Endothelial cell of umbilical vein (primary cell): Measurements from ENCODE around the gene EYS.

Experiments used
- EZH2 ChIP-seq: IDR thresholded peaks from 2 replicates; pipeline ENCODE4 v1.6.1; 2012; ENCODE audit warnings: borderline replicate concordance, low read depth, mild to moderate bottlenecking, moderate library complexity, low read length, inconsistent platforms; ENCODE audit not compliant: severe bottlenecking
- POLR2A ChIP-seq: IDR thresholded peaks from 2 replicates; pipeline ENCODE4 v1.6.1; 2012; ENCODE audit warnings: low read depth, mild to moderate bottlenecking, control low read depth, low read length

DNA sequence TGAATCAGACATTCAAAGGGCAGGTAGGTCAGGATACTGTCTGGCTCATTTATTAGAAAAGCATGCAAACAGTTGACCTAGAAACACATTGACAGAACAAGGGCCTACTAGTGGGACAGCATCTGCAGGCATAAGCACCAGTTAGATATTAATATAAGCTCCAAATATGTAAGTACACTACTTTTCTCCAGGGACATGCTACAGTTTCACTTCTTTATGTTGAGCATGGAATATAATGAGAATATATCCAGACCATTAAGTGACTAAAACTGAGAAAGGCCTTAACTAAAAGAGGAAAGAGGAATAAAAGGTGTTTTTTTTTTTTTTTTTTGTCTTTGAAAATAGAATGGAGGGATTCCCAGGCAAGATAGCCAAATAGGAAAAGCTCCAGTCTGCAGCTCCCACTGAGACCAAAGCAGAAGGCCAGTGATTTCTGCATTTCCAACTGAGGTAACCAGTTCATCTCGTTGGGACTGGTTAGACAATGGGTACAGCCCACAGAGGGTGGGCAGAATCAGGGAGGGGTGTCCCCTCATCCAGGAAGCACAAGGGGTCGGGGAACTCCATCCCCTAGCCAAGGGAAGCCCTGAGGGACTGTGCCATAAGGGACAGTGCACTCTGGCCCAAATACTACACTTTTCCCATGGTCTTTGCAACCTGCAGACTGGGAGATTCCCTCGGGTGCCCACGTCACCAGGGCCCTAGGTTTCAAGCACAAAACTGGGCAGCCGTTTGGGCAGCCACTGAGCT, 1819.8 kb downstream of the EYS start:
- no peak for TF ChIP-seq EZH2
- no peak for TF ChIP-seq POLR2A
